A673 (cell line): ENCODE results near the gene HCAR2. TPM values are rescaled to one million over a fixed set of nuclear protein-coding genes. Genes with fewer than 3 reads are reported as not detected.
"Not testable (repeated sequence)": the region's sequence is repeated elsewhere in the genome, so short reads cannot be mapped to it uniquely, and the experiment has no call there.

ENCODE experiments used
- BruUV-seq: library from RNA; stranded (reverse); fragments of 400-500 nt; replicated peaks from 2 replicates; lab custom pipeline; 2021; lab: Mats Ljungman, UMichigan
- CTCF ChIA-PET: fragments of 300-600 bp; sonication (Branson Sonifier 250); formaldehyde crosslinking; loops from one replicate; lab custom pipeline; 2022; ENCODE audit warnings: antibody characterized with exemption; lab: Charles Lee
- POLR2A ChIA-PET: fragments of 300-600 bp; sonication (Branson Sonifier 250); formaldehyde crosslinking; loops from one replicate; lab custom pipeline; 2022; ENCODE audit warnings: antibody characterized with exemption; ENCODE audit not compliant: low non-redundant PET; lab: Charles Lee
- DNase-seq: peaks from one replicate; pipeline ENCODE4 v3.0.0-alpha.2; 2015; ENCODE audit warnings: low spot score
- H3K27ac ChIP-seq: fragments of 200-600 bp; sonication (generic); 2 replicates; pipeline ENCODE4 v1.5.1; 2016; ENCODE audit warnings: mixed run types, low read depth, mild to moderate bottlenecking, mixed read lengths, antibody characterized with exemption, low read length; ENCODE audit not compliant: poor library complexity, severe bottlenecking
- H3K27me3 ChIP-seq: fragments of 200-600 bp; sonication (generic); replicated peaks from 2 replicates; pipeline ENCODE4 v1.6.1; 2017; ENCODE audit warnings: mixed run types, low read depth, mild to moderate bottlenecking, mixed read lengths, antibody characterized with exemption, low read length; ENCODE audit not compliant: insufficient read depth, poor library complexity
- H3K36me3 ChIP-seq: fragments of 200-600 bp; sonication (generic); 2 replicates; pipeline ENCODE4 v1.6.1; 2016; ENCODE audit warnings: mixed run types, mild to moderate bottlenecking, mixed read lengths, antibody characterized with exemption, low read length; ENCODE audit not compliant: insufficient read depth, poor library complexity, severe bottlenecking
- H3K4me1 ChIP-seq: fragments of 200-600 bp; sonication (generic); 2 replicates; pipeline ENCODE4 v1.6.1; 2017; ENCODE audit warnings: mixed run types, mild to moderate bottlenecking, mixed read lengths, antibody characterized with exemption, low read length; ENCODE audit not compliant: insufficient read depth, poor library complexity, severe bottlenecking
- H3K4me3 ChIP-seq: fragments of 200-600 bp; sonication (generic); 2 replicates; pipeline ENCODE4 v1.5.1; 2016; ENCODE audit warnings: low read depth, mixed run types, mild to moderate bottlenecking, mixed read lengths, low read length; ENCODE audit not compliant: poor library complexity, severe bottlenecking
- H3K9me3 ChIP-seq: fragments of 200-600 bp; sonication (generic); 2 replicates; pipeline ENCODE4 v1.6.1; 2016; ENCODE audit warnings: mixed run types, low read depth, mild to moderate bottlenecking, mixed read lengths, antibody characterized with exemption, low read length; ENCODE audit not compliant: poor library complexity, severe bottlenecking
- CTCF ChIP-seq: fragments of 300-800, 200-600 bp; sonication (generic); conservative IDR thresholded peaks from 2 replicates; pipeline ENCODE4 v1.5.1; 2017; ENCODE audit warnings: low read depth, mild to moderate bottlenecking, antibody characterized with exemption, low read length, moderate library complexity, mixed read lengths
- EZH2 ChIP-seq: fragments of 200-600 bp; sonication (generic); IDR thresholded peaks from 2 replicates; pipeline ENCODE4 v1.6.1; 2017; ENCODE audit warnings: borderline replicate concordance, low read depth, mild to moderate bottlenecking, mixed read lengths, antibody characterized with exemption, low read length; ENCODE audit not compliant: poor library complexity, severe bottlenecking
- intact Hi-C: fragments of 100-400 bp; cut with micrococcal nuclease; formaldehyde crosslinking; loops from one replicate; pipeline ENCODE4 v1.10.0; 2022; ENCODE audit not compliant: unreplicated experiment
- total RNA-seq: library from RNA; stranded (reverse); gene quantifications from 2 replicates; pipeline ENCODE4 v1.2.3, GENCODE V29; 2021

The HCAR2 gene
- total RNA-seq, 1 experiment from 2014 or later = 0.34 TPM

- intact Hi-C loops = no loop called here
- POLR2A ChIA-PET = no interaction called here
These were observed 16.6 kb downstream of the HCAR2 start for GRCh38 chr12:122686538-122686937.

DNA sequence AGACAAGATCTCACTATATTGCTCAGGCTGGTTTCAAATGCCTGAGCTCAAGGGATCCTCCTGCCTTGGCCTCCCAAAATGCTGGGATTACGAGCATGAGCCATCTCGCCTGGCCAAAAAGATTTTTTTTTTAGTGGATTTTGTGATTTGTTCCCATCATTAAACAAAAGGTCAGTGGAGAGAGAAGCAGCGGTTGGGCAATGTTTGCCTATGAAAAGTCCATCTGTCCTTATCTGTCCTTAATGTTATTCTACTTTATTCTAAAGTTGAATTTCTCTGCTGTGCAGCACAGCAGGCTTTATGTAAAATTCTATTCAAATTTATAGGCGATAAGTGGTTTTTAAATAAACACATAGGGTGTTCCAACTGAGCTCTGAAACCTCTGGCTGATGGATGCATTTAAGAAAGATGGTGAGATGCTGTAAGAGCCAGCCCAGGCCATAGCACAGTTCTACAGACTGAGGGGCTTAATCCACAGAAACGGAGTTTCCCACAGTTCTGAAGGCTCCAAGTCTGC lies 18.8 kb downstream of the HCAR2 start:
- Histone ChIP-seq H3K36me3 (no peaks in the 10 kb centered on the region), H3K27me3 (no peaks in the 10 kb centered on the region), H3K4me3 (no peak overlapping the region), H3K27ac (no peak overlapping the region), H3K9me3 (no peaks in the 10 kb centered on the region), H3K4me1 (no peaks in the 10 kb centered on the region)
- no peak for DNase-seq
- no peak for TF ChIP-seq CTCF
- TF ChIP-seq EZH2 = no peak
- intact Hi-C loops = no loop called here
- no TSS peak for BruUV-seq
- CTCF ChIA-PET = no interaction called here
- POLR2A ChIA-PET = no interaction called here

More at GRCh38 chr12:122686538-122686937, 16.6 kb downstream of the HCAR2 start:
- no peak overlapping the region for H3K27ac ChIP-seq
- TF ChIP-seq CTCF (no peak), EZH2 (no peak)
- DNase-seq = no peak
- H3K4me3 ChIP-seq = no peak overlapping the region
- no peaks in the 10 kb centered on the region for H3K4me1 ChIP-seq
- H3K9me3 ChIP-seq = no peaks in the 10 kb centered on the region
- H3K36me3 ChIP-seq = no peaks in the 10 kb centered on the region
- CTCF ChIA-PET = no interaction called here
- no TSS peak for BruUV-seq
- no peaks in the 10 kb centered on the region for H3K27me3 ChIP-seq

GRCh38 chr12:122681814-122682213 lies 21.3 kb downstream of the HCAR2 start:
- no TSS peak for BruUV-seq
- intact Hi-C loops = no loop called here

GRCh38 chr12:122680989-122681388 lies 22.2 kb downstream of the HCAR2 start:
- DNase-seq, H3K9me3 ChIP-seq, H3K4me3 ChIP-seq, intact Hi-C loops, H3K4me1 ChIP-seq, CTCF ChIA-PET, H3K36me3 ChIP-seq, H3K27ac ChIP-seq, POLR2A ChIA-PET, H3K27me3 ChIP-seq, BruUV-seq: not testable (repeated sequence)

More at GRCh38 chr12:122681814-122682213, 21.3 kb downstream of the HCAR2 start:
- H3K36me3 ChIP-seq = no peaks in the 10 kb centered on the region
- TF ChIP-seq EZH2 = no peak
- TF ChIP-seq CTCF = no peak
- H3K27ac ChIP-seq = no peak overlapping the region
- H3K27me3 ChIP-seq = no peaks in the 10 kb centered on the region
- POLR2A ChIA-PET = interaction anchor here (0.6 kb wide), 1 partner anchor 11 kb away, joined by 4 read pairs; no protein-coding TSS in a partner anchor
- H3K4me1 ChIP-seq = peaks cover 6% of the 10 kb centered on the region
- CTCF ChIA-PET = no interaction called here
- H3K4me3 ChIP-seq = no peak overlapping the region
- no peak for DNase-seq
- H3K9me3 ChIP-seq = no peaks in the 10 kb centered on the region

GRCh38 chr12:122676781-122677180 lies 26.4 kb downstream of the HCAR2 start:
- POLR2A ChIA-PET, BruUV-seq, H3K27me3 ChIP-seq, H3K27ac ChIP-seq, DNase-seq, intact Hi-C loops, H3K36me3 ChIP-seq, CTCF ChIA-PET, H3K9me3 ChIP-seq, H3K4me1 ChIP-seq, H3K4me3 ChIP-seq: not testable (repeated sequence)
